ENCODE measurements around the gene IL36RN. TPM values are rescaled to one million over a fixed set of nuclear protein-coding genes. Genes with fewer than 3 reads are reported as not detected.

Gene IL36RN
- total RNA-seq, 1 donor from 2014 or later = 0.14 TPM

DNA sequence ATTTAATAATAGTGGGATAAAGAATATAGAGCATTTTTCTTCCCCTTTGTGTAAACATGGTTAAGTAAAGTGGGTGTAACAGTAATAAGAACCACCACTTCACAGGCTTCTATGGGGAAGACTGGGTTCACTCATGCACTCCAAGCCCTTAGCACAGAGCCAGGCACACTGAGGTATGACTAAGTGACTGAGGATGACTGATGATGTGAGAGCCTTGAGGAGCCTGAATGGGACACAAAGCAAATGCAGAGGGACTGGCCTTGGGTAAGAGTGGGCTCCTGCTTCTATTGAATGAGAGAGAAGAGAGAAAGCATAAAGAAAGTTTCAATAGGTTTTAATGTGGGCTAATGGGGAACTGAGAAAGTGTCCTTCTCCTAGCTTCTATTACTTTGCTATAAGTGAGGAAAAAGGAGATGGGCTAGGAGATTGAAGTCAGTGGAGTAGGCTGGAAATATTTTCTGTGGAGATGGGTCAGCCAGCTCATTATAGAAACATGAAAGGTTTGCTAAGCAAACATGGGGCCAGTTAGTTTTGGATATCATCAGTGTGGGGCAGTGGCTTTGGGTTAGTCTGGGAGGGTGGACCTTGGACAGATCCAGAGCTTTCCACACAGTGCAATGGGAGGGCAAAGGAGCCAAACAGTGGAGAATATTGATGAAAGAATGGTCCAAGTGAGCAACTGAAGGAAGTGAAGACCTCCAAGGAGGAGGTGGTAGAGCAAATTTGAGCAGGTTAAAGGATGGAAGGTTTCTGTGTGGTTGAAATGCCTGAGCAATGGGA, 29.4 kb downstream of the IL36RN start:
- Histone ChIP-seq H3K4me1 (ENCODE audit: insufficient read depth, low read length) (no peaks in the 10 kb centered on the region), H3K4me3 (ENCODE audit: insufficient read depth, low read depth, low read length) (no peak overlapping the region), H3K36me3 (ENCODE audit: insufficient read depth, low read length) (no peaks in the 10 kb centered on the region), H3K9ac (ENCODE audit: low read length) (no peak overlapping the region), H2AFZ (ENCODE audit: low read depth, low read length) (no peak overlapping the region), H3K27me3 (ENCODE audit: insufficient read depth, low read length) (peaks cover 36% of the 10 kb centered on the region), H3K79me2 (ENCODE audit: insufficient read depth, low read length) (no peaks in the 10 kb centered on the region), H3K27ac (ENCODE audit: low read depth, low read length) (no peak overlapping the region), H3K9me3 (ENCODE audit: insufficient read depth, low read depth, low read length) (peaks cover 2% of the 10 kb centered on the region), H4K20me1 (ENCODE audit: insufficient read depth, low read length) (no peaks in the 10 kb centered on the region), H3K4me2 (ENCODE audit: low read length) (no peak overlapping the region)
- Mint-ChIP-seq H3K4me3 (ENCODE audit: unreplicated experiment) (no peak overlapping the region), H3K27ac (ENCODE audit: unreplicated experiment) (no peak overlapping the region), H3K27me3 (ENCODE audit: low read depth, unreplicated experiment) (peaks cover 22% of the 10 kb centered on the region), H3K9me3 (ENCODE audit: unreplicated experiment) (no peaks in the 10 kb centered on the region), H3K36me3 (ENCODE audit: low read depth, unreplicated experiment) (no peaks in the 10 kb centered on the region), H3K4me1 (ENCODE audit: low read depth, unreplicated experiment) (no peaks in the 10 kb centered on the region)
- TF ChIP-seq EZH2 (IDR thresholded peaks at IDR 0.05; ENCODE audit: insufficient read depth, low read length) = no peak
- DNase-seq (ENCODE audit: low read depth) (no peak), FAIRE-seq (no peak)

DNA sequence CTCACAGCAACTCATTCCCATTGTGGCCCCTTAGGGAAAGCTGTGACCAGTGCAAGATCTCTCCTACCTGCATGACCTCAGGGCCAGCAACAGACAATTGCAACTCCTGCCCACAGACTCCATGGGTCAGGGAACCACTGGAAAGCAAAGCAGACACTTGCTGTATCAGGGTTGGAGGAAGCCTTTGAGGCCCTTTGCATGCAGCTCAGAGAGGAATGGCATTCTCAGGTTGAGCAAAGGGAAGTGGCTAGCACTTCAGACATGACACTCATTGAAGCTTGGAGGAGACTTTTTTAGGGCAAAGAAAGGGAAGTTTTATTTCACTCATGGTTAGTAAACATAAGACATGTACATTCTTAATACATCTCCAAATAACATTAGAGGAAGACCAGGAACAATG, 30.9 kb downstream of the IL36RN start:
- H3K4me3 ChIP-seq (ENCODE audit: insufficient read depth, low read depth, low read length) = no peak overlapping the region
- no peak for FAIRE-seq
- H3K27ac Mint-ChIP-seq (ENCODE audit: unreplicated experiment) = no peak overlapping the region
- no peak overlapping the region for H3K27ac ChIP-seq (ENCODE audit: low read depth, low read length)
- no peaks in the 10 kb centered on the region for H3K9me3 Mint-ChIP-seq (ENCODE audit: unreplicated experiment)
- DNase-seq (ENCODE audit: low read depth) = no peak
- no peaks in the 10 kb centered on the region for H3K36me3 Mint-ChIP-seq (ENCODE audit: low read depth, unreplicated experiment)
- H3K79me2 ChIP-seq (ENCODE audit: insufficient read depth, low read length) = no peaks in the 10 kb centered on the region
- H3K9ac ChIP-seq (ENCODE audit: low read length) = no peak overlapping the region
- H4K20me1 ChIP-seq (ENCODE audit: insufficient read depth, low read length) = no peaks in the 10 kb centered on the region
- H3K4me3 Mint-ChIP-seq (ENCODE audit: unreplicated experiment) = no peak overlapping the region
- H3K4me1 Mint-ChIP-seq (ENCODE audit: low read depth, unreplicated experiment) = no peaks in the 10 kb centered on the region
- H3K4me2 ChIP-seq (ENCODE audit: low read length) = no peak overlapping the region
- peaks cover 20% of the 10 kb centered on the region for H3K27me3 Mint-ChIP-seq (ENCODE audit: low read depth, unreplicated experiment)
- H2AFZ ChIP-seq (ENCODE audit: low read depth, low read length) = no peak overlapping the region
- peaks cover 2% of the 10 kb centered on the region for H3K9me3 ChIP-seq (ENCODE audit: insufficient read depth, low read depth, low read length)
- TF ChIP-seq, protein P1, sequence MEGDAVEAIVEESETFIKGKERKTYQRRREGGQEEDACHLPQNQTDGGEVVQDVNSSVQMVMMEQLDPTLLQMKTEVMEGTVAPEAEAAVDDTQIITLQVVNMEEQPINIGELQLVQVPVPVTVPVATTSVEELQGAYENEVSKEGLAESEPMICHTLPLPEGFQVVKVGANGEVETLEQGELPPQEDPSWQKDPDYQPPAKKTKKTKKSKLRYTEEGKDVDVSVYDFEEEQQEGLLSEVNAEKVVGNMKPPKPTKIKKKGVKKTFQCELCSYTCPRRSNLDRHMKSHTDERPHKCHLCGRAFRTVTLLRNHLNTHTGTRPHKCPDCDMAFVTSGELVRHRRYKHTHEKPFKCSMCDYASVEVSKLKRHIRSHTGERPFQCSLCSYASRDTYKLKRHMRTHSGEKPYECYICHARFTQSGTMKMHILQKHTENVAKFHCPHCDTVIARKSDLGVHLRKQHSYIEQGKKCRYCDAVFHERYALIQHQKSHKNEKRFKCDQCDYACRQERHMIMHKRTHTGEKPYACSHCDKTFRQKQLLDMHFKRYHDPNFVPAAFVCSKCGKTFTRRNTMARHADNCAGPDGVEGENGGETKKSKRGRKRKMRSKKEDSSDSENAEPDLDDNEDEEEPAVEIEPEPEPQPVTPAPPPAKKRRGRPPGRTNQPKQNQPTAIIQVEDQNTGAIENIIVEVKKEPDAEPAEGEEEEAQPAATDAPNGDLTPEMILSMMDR (IDR thresholded peaks at IDR 0.05; ENCODE audit: insufficient read depth, low read depth, low read length) = no peak
- TF ChIP-seq EZH2 (IDR thresholded peaks at IDR 0.05; ENCODE audit: insufficient read depth, low read length) = no peak
- peaks cover 32% of the 10 kb centered on the region for H3K27me3 ChIP-seq (ENCODE audit: insufficient read depth, low read length)
- no peaks in the 10 kb centered on the region for H3K36me3 ChIP-seq (ENCODE audit: insufficient read depth, low read length)
- no peaks in the 10 kb centered on the region for H3K4me1 ChIP-seq (ENCODE audit: insufficient read depth, low read length)

DNA sequence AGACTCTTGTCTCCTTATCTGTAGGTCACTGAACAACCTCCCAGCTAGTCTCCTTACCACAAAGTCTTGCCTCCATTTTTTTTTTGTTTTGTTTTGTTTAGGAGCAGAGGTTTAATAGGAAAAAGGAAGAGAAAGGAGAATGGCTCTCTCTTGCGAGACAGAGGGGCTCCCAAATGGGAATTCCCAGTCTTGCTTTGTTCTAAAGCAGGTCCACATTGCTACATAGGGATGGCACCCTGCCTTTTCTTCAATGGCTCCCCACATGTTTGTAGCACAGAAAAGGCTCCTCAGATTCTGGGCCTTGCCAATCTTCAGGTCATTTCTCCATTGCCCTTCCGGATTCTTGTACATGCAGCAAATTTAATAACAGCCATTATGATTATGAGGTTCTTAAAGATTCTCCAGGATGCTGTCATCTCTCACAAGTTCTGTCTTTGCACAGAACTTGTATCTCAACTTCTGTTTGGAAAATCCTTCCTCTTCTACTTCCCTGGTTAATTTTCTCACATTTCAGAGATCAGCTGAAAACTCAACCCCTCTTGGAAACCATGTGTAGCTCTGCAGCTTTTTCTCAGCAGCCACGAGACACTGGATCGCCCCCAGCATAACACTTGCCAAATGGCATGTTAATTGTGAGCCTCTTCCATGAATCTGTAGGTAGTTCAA, 32.4 kb downstream of the IL36RN start:
- Mint-ChIP-seq H3K27ac (ENCODE audit: unreplicated experiment) (no peak overlapping the region), H3K36me3 (ENCODE audit: low read depth, unreplicated experiment) (no peaks in the 10 kb centered on the region), H3K27me3 (ENCODE audit: low read depth, unreplicated experiment) (peaks cover 10% of the 10 kb centered on the region), H3K4me1 (ENCODE audit: low read depth, unreplicated experiment) (no peaks in the 10 kb centered on the region), H3K9me3 (ENCODE audit: unreplicated experiment) (no peaks in the 10 kb centered on the region), H3K4me3 (ENCODE audit: unreplicated experiment) (no peak overlapping the region)
- Histone ChIP-seq H3K4me1 (ENCODE audit: insufficient read depth, low read length) (no peaks in the 10 kb centered on the region), H3K36me3 (ENCODE audit: insufficient read depth, low read length) (no peaks in the 10 kb centered on the region), H3K79me2 (ENCODE audit: insufficient read depth, low read length) (no peaks in the 10 kb centered on the region), H2AFZ (ENCODE audit: low read depth, low read length) (no peak overlapping the region), H3K27ac (ENCODE audit: low read depth, low read length) (no peak overlapping the region), H3K9me3 (ENCODE audit: insufficient read depth, low read depth, low read length) (peaks cover 2% of the 10 kb centered on the region), H3K4me2 (ENCODE audit: low read length) (no peak overlapping the region), H4K20me1 (ENCODE audit: insufficient read depth, low read length) (no peaks in the 10 kb centered on the region), H3K27me3 (ENCODE audit: insufficient read depth, low read length) (peaks cover 32% of the 10 kb centered on the region), H3K9ac (ENCODE audit: low read length) (no peak overlapping the region), H3K4me3 (ENCODE audit: insufficient read depth, low read depth, low read length) (no peak overlapping the region)
- no peak for DNase-seq (ENCODE audit: low read depth)
- TF ChIP-seq, protein P1 (IDR thresholded peaks at IDR 0.05; ENCODE audit: insufficient read depth, low read depth, low read length) = no peak
- TF ChIP-seq EZH2 (IDR thresholded peaks at IDR 0.05; ENCODE audit: insufficient read depth, low read length) = no peak
- no peak for FAIRE-seq
